Measurements from ENCODE around the gene HYAL1.
A peak's percentile ranks its signal among the peaks of the same experiment; 100 is the strongest.

HYAL1 gene

DNA sequence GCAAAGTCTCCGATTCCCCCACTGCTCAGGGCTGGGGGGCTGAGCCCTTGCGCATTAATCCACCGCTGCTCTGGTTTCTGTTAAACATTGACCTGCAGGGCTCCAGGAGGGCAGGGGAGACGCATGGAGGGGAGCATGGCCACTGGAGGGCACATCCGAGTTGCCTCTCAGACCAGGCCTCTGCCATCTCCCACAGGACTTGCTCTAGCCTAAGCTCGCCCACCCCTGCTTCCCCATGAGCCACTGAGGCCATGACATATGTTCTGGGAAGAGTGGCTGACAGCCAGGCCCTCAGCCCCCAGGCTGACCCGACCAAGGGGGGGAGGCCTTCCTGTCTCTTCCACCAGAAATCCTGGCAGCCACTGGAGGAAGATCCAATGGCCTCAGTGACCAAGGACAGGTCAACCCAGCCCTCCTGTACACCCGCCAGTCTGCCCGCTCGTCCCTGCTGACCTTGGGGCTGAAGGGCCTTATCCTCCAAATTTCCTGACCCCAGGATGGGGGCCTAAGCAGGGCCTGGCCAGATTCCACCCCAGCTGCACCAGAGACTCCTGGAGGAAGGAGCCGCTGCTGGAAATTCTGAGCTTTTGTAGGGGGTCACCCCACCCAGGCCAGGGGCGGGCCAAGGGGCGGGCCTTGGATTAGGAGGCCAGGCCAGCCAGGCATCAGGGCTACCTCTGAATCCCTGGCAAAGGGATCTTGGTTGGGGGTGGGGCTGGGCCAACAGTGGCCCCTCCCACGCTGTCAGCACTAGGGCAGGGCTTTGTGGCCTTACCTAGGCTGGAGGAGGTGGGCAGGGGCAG, at the start of gene HYAL1:
HYAL1 (minus strand) TSS at position 562 of the 803 bp plus-strand sequence. CDS start 618 bp downstream, outside the sequence.
- TF ChIP-seq, protein P1, sequence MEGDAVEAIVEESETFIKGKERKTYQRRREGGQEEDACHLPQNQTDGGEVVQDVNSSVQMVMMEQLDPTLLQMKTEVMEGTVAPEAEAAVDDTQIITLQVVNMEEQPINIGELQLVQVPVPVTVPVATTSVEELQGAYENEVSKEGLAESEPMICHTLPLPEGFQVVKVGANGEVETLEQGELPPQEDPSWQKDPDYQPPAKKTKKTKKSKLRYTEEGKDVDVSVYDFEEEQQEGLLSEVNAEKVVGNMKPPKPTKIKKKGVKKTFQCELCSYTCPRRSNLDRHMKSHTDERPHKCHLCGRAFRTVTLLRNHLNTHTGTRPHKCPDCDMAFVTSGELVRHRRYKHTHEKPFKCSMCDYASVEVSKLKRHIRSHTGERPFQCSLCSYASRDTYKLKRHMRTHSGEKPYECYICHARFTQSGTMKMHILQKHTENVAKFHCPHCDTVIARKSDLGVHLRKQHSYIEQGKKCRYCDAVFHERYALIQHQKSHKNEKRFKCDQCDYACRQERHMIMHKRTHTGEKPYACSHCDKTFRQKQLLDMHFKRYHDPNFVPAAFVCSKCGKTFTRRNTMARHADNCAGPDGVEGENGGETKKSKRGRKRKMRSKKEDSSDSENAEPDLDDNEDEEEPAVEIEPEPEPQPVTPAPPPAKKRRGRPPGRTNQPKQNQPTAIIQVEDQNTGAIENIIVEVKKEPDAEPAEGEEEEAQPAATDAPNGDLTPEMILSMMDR (IDR thresholded peaks at IDR 0.05), result no peak
- Histone ChIP-seq H3K4me3 (peak within 1 kb of the TSS; percentile 48), H3K27ac (peak within 1 kb of the TSS; percentile 23 to 81)
- DNase-seq (ENCODE audit: low spot score), result peak; percentile 82

DNA sequence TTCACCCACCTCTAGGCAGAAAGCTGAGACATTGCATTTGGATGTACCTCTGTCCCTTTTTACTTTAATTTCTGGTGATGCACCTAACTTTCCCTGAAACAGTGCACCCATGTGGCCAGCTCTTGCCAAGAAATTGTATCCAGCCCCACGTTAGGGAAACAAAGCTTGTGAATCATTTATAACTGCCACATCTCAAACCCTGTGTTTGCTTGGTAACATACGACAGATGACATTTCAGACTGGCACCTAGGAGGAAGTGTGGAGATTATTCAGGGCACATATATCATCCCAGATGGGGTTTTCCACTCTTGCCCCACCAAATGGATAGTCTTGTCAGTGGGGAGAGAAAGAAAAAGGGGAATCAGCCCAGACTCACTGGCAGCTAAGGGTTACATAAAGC, 49.4 kb upstream of the HYAL1 start:
- TF ChIP-seq, protein P1 (IDR thresholded peaks at IDR 0.05), result no peak
- DNase-seq (ENCODE audit: low spot score), result no peak
- Histone ChIP-seq H3K27ac (no peak overlapping the region), H3K4me3 (no peak overlapping the region)

DNA sequence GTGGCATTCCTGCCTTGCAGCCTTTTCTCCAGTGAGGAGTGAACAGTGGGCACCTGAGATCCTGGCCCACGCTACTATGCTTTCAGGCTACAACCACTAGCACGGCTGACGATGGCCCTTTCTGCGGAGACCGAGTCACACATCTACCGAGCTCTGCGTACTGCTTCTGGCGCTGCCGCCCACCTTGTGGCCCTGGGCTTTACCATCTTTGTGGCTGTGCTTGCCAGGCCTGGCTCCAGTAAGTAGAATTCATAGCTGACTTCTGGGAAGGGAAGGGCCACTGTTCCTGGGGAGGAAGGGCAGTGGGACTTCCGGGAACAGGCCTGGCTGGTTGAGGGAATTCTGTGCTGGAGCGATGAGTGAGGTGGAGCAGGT, 47.9 kb upstream of the HYAL1 start:
- Histone ChIP-seq H3K4me3 (peak overlapping the region; percentile 73), H3K27ac (peak overlapping the region; percentile 80 to 88)
- TF ChIP-seq, protein P1 (IDR thresholded peaks at IDR 0.05), result no peak
- no peak for DNase-seq (ENCODE audit: low spot score)

DNA sequence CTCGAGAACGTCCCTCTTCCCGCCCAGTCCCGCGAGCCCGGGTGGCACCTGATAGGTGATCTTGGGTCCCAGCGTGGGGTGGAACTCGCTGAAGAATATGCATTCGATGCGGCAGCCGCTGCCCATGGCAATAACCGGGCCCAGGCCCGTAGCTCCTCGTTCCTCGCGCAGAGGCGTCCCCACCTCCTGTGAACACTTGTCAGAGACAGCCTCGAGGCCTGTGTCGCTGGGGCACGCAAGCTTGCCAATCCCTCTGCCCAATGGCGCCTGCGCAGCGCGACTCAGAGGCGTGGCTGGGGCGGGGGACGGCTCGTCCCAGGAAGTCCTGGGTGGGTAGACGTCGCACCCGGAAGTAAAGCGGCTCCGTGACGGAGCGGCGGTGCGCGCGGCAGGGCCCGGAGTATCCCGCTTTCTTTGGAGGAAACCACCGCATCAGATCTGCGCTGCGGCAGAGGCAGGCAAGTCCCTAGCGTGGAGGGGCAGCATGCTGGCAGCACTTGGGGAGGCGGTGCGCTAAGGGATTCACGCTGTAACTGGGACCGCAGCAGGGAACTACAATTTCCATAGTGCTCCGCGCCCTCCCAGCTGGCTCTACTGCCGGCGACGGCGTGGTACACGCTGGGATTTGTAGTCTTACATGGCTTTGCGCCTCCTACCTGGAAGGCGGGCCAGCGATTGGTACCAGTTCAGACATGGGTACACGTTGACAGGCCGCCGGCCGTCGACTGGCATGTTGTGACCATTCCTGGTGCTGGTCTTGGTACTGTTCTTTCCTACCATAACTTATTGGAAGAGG, 47.4 kb upstream of the HYAL1 start, which contains the start of the genes CYB561D2 and NPRL2:
CYB561D2 (plus strand) TSS at position 336 of the 796 bp plus-strand sequence. CDS start 572 bp downstream, outside the sequence.
NPRL2 (minus strand) TSS at position 249 of the 796 bp plus-strand sequence; CDS start at position 126, 123 bp downstream.
- TF ChIP-seq, protein P1 (IDR thresholded peaks at IDR 0.05), result no peak
- peak; percentile 97 for DNase-seq (ENCODE audit: low spot score)
- peak within 1 kb of the TSS; percentile 73 for H3K4me3 ChIP-seq
- H3K27ac ChIP-seq, result peak within 1 kb of the TSS; percentile 80 to 88

GRCh38 chr3:50350213-50350526, 46.8 kb upstream of the HYAL1 start:
- H3K27ac ChIP-seq, result peak overlapping the region; percentile 80 to 88
- TF ChIP-seq, protein P1 (IDR thresholded peaks at IDR 0.05), result no peak
- DNase-seq (ENCODE audit: low spot score), result no peak
- H3K4me3 ChIP-seq, result peak overlapping the region; percentile 73

DNA sequence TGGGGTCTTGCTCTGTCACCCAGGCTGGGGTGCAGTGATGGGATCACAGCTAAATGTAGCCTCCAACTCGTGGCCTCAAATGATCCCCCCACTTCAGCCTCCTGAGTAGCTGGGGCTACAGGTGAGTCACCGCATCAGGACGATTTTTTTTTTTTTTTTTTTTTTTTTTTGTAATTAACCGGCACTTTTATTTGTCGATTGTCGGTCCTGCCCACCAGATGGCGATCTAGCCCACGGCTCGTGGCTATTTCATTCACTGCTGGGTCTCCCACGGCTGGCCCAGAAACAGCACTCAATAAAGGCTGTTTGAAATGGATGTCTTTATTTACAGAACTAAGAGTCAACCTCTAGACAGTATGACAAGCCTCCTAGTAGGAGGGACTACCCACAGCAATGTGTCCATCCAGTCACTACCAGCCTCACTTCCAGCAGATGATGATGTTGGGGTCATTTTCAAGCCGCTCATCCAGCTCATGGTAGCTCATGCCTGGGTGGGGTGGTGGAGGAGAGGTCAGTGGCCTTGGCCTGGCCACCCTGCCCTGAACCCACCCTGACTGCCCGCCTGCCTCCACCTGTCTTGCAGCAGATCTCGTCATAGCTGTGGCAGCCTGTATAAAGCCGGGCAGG, 43.9 kb upstream of the HYAL1 start:
- Histone ChIP-seq H3K27ac (no peak overlapping the region), H3K4me3 (no peak overlapping the region)
- no peak for DNase-seq (ENCODE audit: low spot score)
- TF ChIP-seq, protein P1 (IDR thresholded peaks at IDR 0.05), result peak; percentile 12
